Suprapubic skin (tissue), 4 donors: ENCODE data around the gene NDFIP1. TPM values are rescaled to one million over a fixed set of nuclear protein-coding genes. Genes with fewer than 3 reads are reported as not detected.

Source experiments
- DNase-seq, 2 donors: peaks; one replicate each; pipeline ENCODE4 v3.0.0-alpha.2; 2019; ENCODE audit warnings: low spot score in 2 of 2
- H3K27ac ChIP-seq: fragments of 200-600 bp; sonication (generic); one replicate; pipeline ENCODE4 v1.5.1; 2019
- H3K27me3 ChIP-seq: fragments of 200-600 bp; sonication (generic); one replicate; pipeline ENCODE4 v1.5.1; 2019
- H3K36me3 ChIP-seq: fragments of 200-600 bp; sonication (generic); one replicate; pipeline ENCODE4 v1.5.1; 2019
- H3K4me1 ChIP-seq: fragments of 200-600 bp; sonication (generic); one replicate; pipeline ENCODE4 v1.5.1; 2019
- H3K4me3 ChIP-seq: fragments of 200-600 bp; sonication (generic); one replicate; pipeline ENCODE4 v1.5.1; 2019; ENCODE audit warnings: mild to moderate bottlenecking
- H3K9me3 ChIP-seq: fragments of 200-600 bp; sonication (generic); one replicate; pipeline ENCODE4 v1.5.1; 2019
- EP300 ChIP-seq: sonication (generic); formaldehyde crosslinking; IDR thresholded peaks from one replicate; pipeline ENCODE4 v1.6.1; 2017; ENCODE audit warnings: antibody characterized with exemption
- POLR2A ChIP-seq, 2 donors: fragments of 450-650 bp; IDR thresholded peaks; one replicate each; pipeline ENCODE4 v1.6.1; 2017; ENCODE audit warnings: antibody characterized with exemption in 2 of 2, mild to moderate bottlenecking in 2 of 2, moderate library complexity in 2 of 2
- POLR2AphosphoS5 ChIP-seq, 3 donors: sonication (generic); formaldehyde crosslinking; IDR thresholded peaks; one replicate each; pipeline ENCODE4 v1.6.1; 2017; ENCODE audit warnings: antibody characterized with exemption in 3 of 3
- WGBS: methylation state at CpG from one replicate; pipeline ENCODE4 v1.1.5; 2018; 5-methylcytosine and 5-hydroxymethylcytosine counted together
- total RNA-seq, 4 donors: library from RNA; depleted of rRNA; stranded (reverse); fragments of >200 nt; gene quantifications; one replicate each; pipeline ENCODE4 v1.1.0, GENCODE V29; 2016
- TF ChIP-seq, protein P1 (sequence below), 2 donors: fragments of 200-600 bp in 1 of 2; fragments of 450-650 bp in 1 of 2; sonication (generic) in 1 of 2; IDR thresholded peaks; one replicate each; pipeline ENCODE4 v1.5.1; 2016 to 2019; ENCODE audit warnings: antibody characterized with exemption in 2 of 2, mild to moderate bottlenecking in 1 of 2, moderate library complexity in 1 of 2

Gene NDFIP1
- total RNA-seq, 4 donors from 2014 or later: 57.8 to 116 (median 75.7) TPM

DNA sequence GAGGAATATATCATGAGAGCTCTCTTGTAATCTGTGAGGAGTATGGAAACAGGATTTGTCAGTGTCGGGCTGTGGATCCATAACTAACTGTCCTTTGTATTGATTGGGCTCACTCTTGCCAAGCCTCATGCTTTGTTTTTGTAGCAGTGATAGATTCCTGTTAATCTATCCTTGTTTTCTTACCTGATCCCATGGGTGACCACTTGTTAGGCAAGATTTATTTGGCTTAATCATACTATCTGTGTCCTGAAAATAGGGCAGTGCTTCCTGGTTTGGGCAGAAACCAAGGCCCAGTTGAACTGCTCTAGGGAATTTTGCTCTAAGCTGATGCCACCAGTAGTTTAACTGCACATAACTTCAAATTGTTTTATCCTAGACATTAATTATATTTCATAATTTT, 6.1 kb downstream of the NDFIP1 start:
- H3K4me3 ChIP-seq: no peak overlapping the region
- 71% methylated on average over 1 of the region's 1 CpG for WGBS
- TF ChIP-seq POLR2A (IDR thresholded peaks at IDR 0.05): no peak
- TF ChIP-seq POLR2AphosphoS5 (IDR thresholded peaks at IDR 0.05): no peak
- TF ChIP-seq, protein P1, sequence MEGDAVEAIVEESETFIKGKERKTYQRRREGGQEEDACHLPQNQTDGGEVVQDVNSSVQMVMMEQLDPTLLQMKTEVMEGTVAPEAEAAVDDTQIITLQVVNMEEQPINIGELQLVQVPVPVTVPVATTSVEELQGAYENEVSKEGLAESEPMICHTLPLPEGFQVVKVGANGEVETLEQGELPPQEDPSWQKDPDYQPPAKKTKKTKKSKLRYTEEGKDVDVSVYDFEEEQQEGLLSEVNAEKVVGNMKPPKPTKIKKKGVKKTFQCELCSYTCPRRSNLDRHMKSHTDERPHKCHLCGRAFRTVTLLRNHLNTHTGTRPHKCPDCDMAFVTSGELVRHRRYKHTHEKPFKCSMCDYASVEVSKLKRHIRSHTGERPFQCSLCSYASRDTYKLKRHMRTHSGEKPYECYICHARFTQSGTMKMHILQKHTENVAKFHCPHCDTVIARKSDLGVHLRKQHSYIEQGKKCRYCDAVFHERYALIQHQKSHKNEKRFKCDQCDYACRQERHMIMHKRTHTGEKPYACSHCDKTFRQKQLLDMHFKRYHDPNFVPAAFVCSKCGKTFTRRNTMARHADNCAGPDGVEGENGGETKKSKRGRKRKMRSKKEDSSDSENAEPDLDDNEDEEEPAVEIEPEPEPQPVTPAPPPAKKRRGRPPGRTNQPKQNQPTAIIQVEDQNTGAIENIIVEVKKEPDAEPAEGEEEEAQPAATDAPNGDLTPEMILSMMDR (IDR thresholded peaks at IDR 0.05): no peak
- no peak for TF ChIP-seq EP300
- no peak overlapping the region for H3K27ac ChIP-seq
- no peak for DNase-seq
- no peaks in the 10 kb centered on the region for H3K9me3 ChIP-seq
- no peaks in the 10 kb centered on the region for H3K36me3 ChIP-seq
- H3K4me1 ChIP-seq: peaks cover 52% of the 10 kb centered on the region
- H3K27me3 ChIP-seq: no peaks in the 10 kb centered on the region

GRCh38 chr5:142115937-142116614, 7.5 kb downstream of the NDFIP1 start:
- H3K4me1 ChIP-seq: peaks cover 44% of the 10 kb centered on the region
- TF ChIP-seq POLR2A (IDR thresholded peaks at IDR 0.05): no peak
- no peak for TF ChIP-seq EP300
- no peak for TF ChIP-seq POLR2AphosphoS5 (IDR thresholded peaks at IDR 0.05)
- TF ChIP-seq, protein P1 (IDR thresholded peaks at IDR 0.05): no peak

GRCh38 chr5:142117579-142118151, 9.1 kb downstream of the NDFIP1 start:
- TF ChIP-seq POLR2AphosphoS5 (IDR thresholded peaks at IDR 0.05) (no peak), EP300 (no peak), POLR2A (IDR thresholded peaks at IDR 0.05) (no peak)
- TF ChIP-seq, protein P1 (IDR thresholded peaks at IDR 0.05): no peak
- Histone ChIP-seq H3K4me3 (no peak overlapping the region), H3K4me1 (peaks cover 37% of the 10 kb centered on the region), H3K9me3 (no peaks in the 10 kb centered on the region), H3K27me3 (no peaks in the 10 kb centered on the region), H3K36me3 (peaks cover 4% of the 10 kb centered on the region), H3K27ac (no peak overlapping the region)
- no peak for DNase-seq
- 64% methylated on average over 5 of the region's 5 CpGs for WGBS

More at GRCh38 chr5:142115937-142116614, 7.5 kb downstream of the NDFIP1 start:
- no peak for DNase-seq
- no peaks in the 10 kb centered on the region for H3K9me3 ChIP-seq
- no peak overlapping the region for H3K4me3 ChIP-seq
- 93% methylated on average over 4 of the region's 4 CpGs for WGBS
- H3K27ac ChIP-seq: no peak overlapping the region
- no peaks in the 10 kb centered on the region for H3K36me3 ChIP-seq
- H3K27me3 ChIP-seq: no peaks in the 10 kb centered on the region

DNA sequence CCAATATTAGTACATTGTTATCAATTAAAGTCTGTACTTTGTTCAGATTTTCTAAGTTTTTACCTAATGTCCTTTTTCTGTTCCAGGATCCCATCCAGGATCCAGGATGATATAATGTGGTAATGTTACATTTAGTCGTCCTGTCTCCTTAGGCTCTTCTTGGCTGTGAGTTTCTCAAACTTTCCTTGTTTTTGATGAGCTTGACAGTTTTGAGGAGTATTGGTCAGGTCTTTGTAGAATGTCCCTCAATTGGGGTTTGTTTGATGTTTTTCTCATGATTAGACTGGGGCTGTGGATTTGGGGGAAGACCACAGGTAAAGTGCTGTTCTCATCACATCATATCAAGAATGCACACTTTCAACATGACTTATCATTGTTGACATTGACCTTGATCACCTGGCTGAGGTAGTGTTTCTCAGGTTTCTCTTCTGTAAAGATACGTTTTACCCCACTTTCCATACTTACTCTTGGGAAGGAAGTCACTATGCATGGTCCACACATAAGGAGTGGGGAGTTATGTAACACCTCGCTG, 9.6 kb downstream of the NDFIP1 start:
- no peak for DNase-seq
- Histone ChIP-seq H3K4me1 (peaks cover 37% of the 10 kb centered on the region), H3K9me3 (no peaks in the 10 kb centered on the region), H3K27ac (no peak overlapping the region), H3K27me3 (no peaks in the 10 kb centered on the region), H3K4me3 (no peak overlapping the region), H3K36me3 (peaks cover 4% of the 10 kb centered on the region)
- TF ChIP-seq POLR2AphosphoS5 (IDR thresholded peaks at IDR 0.05): no peak
- no peak for TF ChIP-seq POLR2A (IDR thresholded peaks at IDR 0.05)
- TF ChIP-seq, protein P1 (IDR thresholded peaks at IDR 0.05): no peak
- TF ChIP-seq EP300: no peak
- 69% methylated on average over 3 of the region's 3 CpGs for WGBS

- Histone ChIP-seq H3K27me3 (no peaks in the 10 kb centered on the region), H3K9me3 (no peaks in the 10 kb centered on the region), H3K27ac (no peak overlapping the region), H3K4me1 (peaks cover 40% of the 10 kb centered on the region), H3K4me3 (no peak overlapping the region), H3K36me3 (peaks cover 4% of the 10 kb centered on the region)
- DNase-seq: no peak
- TF ChIP-seq EP300 (no peak), POLR2AphosphoS5 (IDR thresholded peaks at IDR 0.05) (no peak), POLR2A (IDR thresholded peaks at IDR 0.05) (no peak)
- TF ChIP-seq, protein P1 (IDR thresholded peaks at IDR 0.05): no peak
Measured at GRCh38 chr5:142119051-142119625, 10.6 kb downstream of the NDFIP1 start.
